ENCODE data around the gene PTGDS. TPM values are rescaled to one million over a fixed set of nuclear protein-coding genes. Genes with fewer than 3 reads are reported as not detected.

Gene PTGDS
- total and polyA plus RNA-seq, 9 of the 15 experiments (the other 6 are each of a cell fraction or from before 2014, with no cell fraction given) = 0.46 to 7.1 (median 2.0) TPM

DNA sequence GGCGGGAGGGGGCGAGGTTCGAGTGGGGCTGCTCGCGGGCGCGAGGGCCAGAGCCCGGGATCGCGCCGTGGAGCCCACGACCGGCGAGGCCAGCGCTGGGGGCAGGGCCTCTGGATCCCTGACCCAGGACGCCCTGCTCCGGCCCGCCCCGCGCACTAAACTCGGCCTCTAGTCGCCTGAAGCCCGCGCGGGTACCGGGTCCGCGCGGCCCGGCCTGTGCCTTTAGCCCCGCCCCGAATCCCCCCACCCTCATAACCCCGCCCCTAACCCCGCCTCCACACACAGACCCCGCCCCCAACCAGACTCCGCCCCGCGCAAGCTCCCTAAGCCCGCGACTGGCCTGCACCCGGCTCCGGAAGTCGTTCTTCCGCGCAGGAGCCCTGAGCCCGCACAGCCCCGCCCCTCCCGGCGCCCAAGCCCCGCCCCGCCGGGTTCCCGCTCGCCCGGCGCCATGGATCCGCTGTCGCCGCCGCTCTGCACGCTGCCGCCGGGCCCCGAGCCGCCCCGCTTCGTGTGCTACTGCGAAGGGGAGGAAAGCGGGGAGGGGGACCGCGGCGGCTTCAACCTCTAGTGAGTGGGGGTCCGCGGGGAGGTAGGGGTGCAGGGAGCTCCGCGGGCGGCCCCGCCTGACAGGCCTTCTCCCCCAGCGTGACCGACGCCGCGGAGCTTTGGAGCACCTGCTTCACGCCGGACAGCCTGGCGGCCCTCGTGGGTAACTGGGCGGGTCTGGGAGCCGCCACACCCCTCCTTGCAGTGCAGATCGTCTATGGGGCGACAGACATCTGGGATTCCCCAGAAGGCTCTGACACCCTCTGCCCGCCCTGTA, 14.9 kb downstream of the PTGDS start, which contains the start of gene PAXX (continued):
- TF ChIP-seq, protein P1, sequence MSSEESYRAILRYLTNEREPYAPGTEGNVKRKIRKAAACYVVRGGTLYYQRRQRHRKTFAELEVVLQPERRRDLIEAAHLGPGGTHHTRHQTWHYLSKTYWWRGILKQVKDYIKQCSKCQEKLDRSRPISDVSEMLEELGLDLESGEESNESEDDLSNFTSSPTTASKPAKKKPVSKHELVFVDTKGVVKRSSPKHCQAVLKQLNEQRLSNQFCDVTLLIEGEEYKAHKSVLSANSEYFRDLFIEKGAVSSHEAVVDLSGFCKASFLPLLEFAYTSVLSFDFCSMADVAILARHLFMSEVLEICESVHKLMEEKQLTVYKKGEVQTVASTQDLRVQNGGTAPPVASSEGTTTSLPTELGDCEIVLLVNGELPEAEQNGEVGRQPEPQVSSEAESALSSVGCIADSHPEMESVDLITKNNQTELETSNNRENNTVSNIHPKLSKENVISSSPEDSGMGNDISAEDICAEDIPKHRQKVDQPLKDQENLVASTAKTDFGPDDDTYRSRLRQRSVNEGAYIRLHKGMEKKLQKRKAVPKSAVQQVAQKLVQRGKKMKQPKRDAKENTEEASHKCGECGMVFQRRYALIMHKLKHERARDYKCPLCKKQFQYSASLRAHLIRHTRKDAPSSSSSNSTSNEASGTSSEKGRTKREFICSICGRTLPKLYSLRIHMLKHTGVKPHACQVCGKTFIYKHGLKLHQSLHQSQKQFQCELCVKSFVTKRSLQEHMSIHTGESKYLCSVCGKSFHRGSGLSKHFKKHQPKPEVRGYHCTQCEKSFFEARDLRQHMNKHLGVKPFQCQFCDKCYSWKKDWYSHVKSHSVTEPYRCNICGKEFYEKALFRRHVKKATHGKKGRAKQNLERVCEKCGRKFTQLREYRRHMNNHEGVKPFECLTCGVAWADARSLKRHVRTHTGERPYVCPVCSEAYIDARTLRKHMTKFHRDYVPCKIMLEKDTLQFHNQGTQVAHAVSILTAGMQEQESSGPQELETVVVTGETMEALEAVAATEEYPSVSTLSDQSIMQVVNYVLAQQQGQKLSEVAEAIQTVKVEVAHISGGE (CRISPR knock-in tag; IDR thresholded peaks at IDR 0.05) = peak in 1 of 3 experiments; percentile 24; a peak in 1 of 6 replicates
- TF ChIP-seq, protein P2, sequence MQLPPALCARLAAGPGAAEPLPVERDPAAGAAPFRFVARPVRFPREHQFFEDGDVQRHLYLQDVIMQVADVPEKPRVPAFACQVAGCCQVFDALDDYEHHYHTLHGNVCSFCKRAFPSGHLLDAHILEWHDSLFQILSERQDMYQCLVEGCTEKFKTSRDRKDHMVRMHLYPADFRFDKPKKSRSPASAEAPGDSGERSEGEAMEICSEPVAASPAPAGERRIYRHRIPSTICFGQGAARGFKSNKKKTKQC (CRISPR knock-in tag; IDR thresholded peaks at IDR 0.05) = peak; percentile 79; the same call in 1 of the 2 replicates
- TF ChIP-seq TOE1 (IDR thresholded peaks at IDR 0.05; ENCODE audit: borderline replicate concordance) (no peak), TOE1 (CRISPR knock-in tag; IDR thresholded peaks at IDR 0.05; ENCODE audit: borderline replicate concordance, low read depth) (0 out of 2 replicates have a peak, but pooled peaks have one; percentile 72), MXI1 (IDR thresholded peaks at IDR 0.05; ENCODE audit: low read depth, low read length) (peak; percentile 81; the same call in 1 of the 2 replicates), ZNF76 (CRISPR knock-in tag; IDR thresholded peaks at IDR 0.05; ENCODE audit: borderline replicate concordance) (no peak), PHB2 (IDR thresholded peaks at IDR 0.05; ENCODE audit: low read depth) (no peak), PCBP2 (IDR thresholded peaks at IDR 0.05; ENCODE audit: low read depth, low read length, poor library complexity, severe bottlenecking) (no peak), POLR3A (IDR thresholded peaks at IDR 0.05; ENCODE audit: borderline replicate concordance, extremely low read depth, insufficient read depth, insufficient read length) (no peak), CSDE1 (IDR thresholded peaks at IDR 0.05) (no peak), LEF1 (IDR thresholded peaks at IDR 0.05) (no peak), RBFOX2 (IDR thresholded peaks at IDR 0.05; ENCODE audit: low read depth, low read length) (peak; percentile 82), LARP7 (IDR thresholded peaks at IDR 0.05) (no peak), KDM4B (IDR thresholded peaks at IDR 0.05; ENCODE audit: borderline replicate concordance in 2 of 2, low read depth in 1 of 2) (no peak), NCOR1 (IDR thresholded peaks at IDR 0.05) (0 out of 2 replicates have a peak, but pooled peaks have one; percentile 1)
- TF ChIP-seq, protein P3, sequence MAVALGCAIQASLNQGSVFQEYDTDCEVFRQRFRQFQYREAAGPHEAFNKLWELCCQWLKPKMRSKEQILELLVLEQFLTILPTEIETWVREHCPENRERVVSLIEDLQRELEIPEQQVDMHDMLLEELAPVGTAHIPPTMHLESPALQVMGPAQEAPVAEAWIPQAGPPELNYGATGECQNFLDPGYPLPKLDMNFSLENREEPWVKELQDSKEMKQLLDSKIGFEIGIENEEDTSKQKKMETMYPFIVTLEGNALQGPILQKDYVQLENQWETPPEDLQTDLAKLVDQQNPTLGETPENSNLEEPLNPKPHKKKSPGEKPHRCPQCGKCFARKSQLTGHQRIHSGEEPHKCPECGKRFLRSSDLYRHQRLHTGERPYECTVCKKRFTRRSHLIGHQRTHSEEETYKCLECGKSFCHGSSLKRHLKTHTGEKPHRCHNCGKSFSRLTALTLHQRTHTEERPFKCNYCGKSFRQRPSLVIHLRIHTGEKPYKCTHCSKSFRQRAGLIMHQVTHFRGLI (CRISPR knock-in tag; IDR thresholded peaks at IDR 0.05) = no peak
- TF ChIP-seq, protein P4, sequence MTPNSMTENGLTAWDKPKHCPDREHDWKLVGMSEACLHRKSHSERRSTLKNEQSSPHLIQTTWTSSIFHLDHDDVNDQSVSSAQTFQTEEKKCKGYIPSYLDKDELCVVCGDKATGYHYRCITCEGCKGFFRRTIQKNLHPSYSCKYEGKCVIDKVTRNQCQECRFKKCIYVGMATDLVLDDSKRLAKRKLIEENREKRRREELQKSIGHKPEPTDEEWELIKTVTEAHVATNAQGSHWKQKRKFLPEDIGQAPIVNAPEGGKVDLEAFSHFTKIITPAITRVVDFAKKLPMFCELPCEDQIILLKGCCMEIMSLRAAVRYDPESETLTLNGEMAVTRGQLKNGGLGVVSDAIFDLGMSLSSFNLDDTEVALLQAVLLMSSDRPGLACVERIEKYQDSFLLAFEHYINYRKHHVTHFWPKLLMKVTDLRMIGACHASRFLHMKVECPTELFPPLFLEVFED (CRISPR knock-in tag; conservative IDR thresholded peaks at IDR 0.05) = no peak
- TF ChIP-seq, protein P5, sequence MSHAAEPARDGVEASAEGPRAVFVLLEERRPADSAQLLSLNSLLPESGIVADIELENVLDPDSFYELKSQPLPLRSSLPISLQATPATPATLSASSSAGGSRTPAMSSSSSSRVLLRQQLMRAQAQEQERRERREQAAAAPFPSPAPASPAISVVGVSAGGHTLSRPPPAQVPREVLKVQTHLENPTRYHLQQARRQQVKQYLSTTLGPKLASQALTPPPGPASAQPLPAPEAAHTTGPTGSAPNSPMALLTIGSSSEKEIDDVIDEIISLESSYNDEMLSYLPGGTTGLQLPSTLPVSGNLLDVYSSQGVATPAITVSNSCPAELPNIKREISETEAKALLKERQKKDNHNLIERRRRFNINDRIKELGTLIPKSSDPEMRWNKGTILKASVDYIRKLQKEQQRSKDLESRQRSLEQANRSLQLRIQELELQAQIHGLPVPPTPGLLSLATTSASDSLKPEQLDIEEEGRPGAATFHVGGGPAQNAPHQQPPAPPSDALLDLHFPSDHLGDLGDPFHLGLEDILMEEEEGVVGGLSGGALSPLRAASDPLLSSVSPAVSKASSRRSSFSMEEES (CRISPR knock-in tag; IDR thresholded peaks at IDR 0.05) = no peak
